Fibroblast of lung (primary cell): Measurements from ENCODE around the gene RBM8A.

Experiments used
- CTCF ChIP-seq, 2 donors: IDR thresholded peaks in 1 of 2; conservative IDR thresholded peaks in 1 of 2; 1 replicate in 1 of 2; 2 replicates in 1 of 2; pipeline ENCODE4 v1.5.1; 2011 to 2012; ENCODE audit warnings: low read length in 2 of 2, control low read depth in 1 of 2, inconsistent platforms in 1 of 2, low read depth in 1 of 2, mild to moderate bottlenecking in 1 of 2
- EZH2 ChIP-seq: IDR thresholded peaks from 2 replicates; pipeline ENCODE4 v1.5.1; 2012; ENCODE audit warnings: low read length, control low read depth, mild to moderate bottlenecking; ENCODE audit errors: missing control alignments

- TF ChIP-seq CTCF (conservative IDR thresholded peaks at IDR 0.05 in 1 of 2, IDR thresholded peaks at IDR 0.05 in 1 of 2; ENCODE audit: low read depth in 1 of 2, low read length in 2 of 2) (no peak), EZH2 (no peak)
These were observed 9.0 kb upstream of the RBM8A start for GRCh38 chr1:145936247-145936646.
